Vagina (tissue), 2 donors: ENCODE measurements around the gene TIGIT. TPM values are rescaled to one million over a fixed set of nuclear protein-coding genes. Genes with fewer than 3 reads are reported as not detected.

Experiments
- DNase-seq, 2 donors: peaks; one replicate each; pipeline ENCODE4 v3.0.0-alpha.2; 2017; ENCODE audit errors: extremely low spot score in 2 of 2
- H3K27ac ChIP-seq: fragments of 200-600 bp; sonication (generic); one replicate; pipeline ENCODE4 v1.5.1; 2019
- H3K27me3 ChIP-seq: fragments of 200-600 bp; sonication (generic); one replicate; pipeline ENCODE4 v1.5.1; 2019
- H3K36me3 ChIP-seq, 2 donors: fragments of 200-600 bp; sonication (generic); one replicate each; pipeline ENCODE4 v1.5.1; 2017 to 2019
- H3K4me1 ChIP-seq: fragments of 200-600 bp; sonication (generic); one replicate; pipeline ENCODE4 v1.5.1; 2019
- H3K4me3 ChIP-seq, 2 donors: fragments of 200-600 bp; sonication (generic); 1 replicate in 1 of 2; 2 replicates in 1 of 2; pipeline ENCODE4 v1.5.1; 2016 to 2019
- H3K9me3 ChIP-seq: fragments of 200-600 bp; sonication (generic); one replicate; pipeline ENCODE4 v1.5.1; 2019
- CTCF ChIP-seq, 3 experiments: fragments of 450-650 bp in 2 of 3; fragments of 200-600 bp in 1 of 3; sonication (generic) in 1 of 3; IDR thresholded peaks; one replicate each; pipeline ENCODE4 v1.5.1; 2017 to 2019; ENCODE audit warnings: antibody characterized with exemption in 3 of 3, mild to moderate bottlenecking in 2 of 3, moderate library complexity in 2 of 3
- POLR2A ChIP-seq, 2 donors: fragments of 450-650 bp; IDR thresholded peaks; one replicate each; pipeline ENCODE4 v1.6.1; 2017; ENCODE audit warnings: antibody characterized with exemption in 2 of 2, mild to moderate bottlenecking in 2 of 2, moderate library complexity in 2 of 2
- POLR2AphosphoS5 ChIP-seq, 2 donors: sonication (generic); formaldehyde crosslinking; IDR thresholded peaks; one replicate each; pipeline ENCODE4 v1.9.0; 2017; ENCODE audit warnings: antibody characterized with exemption in 2 of 2, mild to moderate bottlenecking in 2 of 2, low read depth in 1 of 2; ENCODE audit not compliant: insufficient read depth in 1 of 2
- intact Hi-C: fragments of 100-400 bp; cut with DNase I; formaldehyde crosslinking; loops from one replicate; pipeline ENCODE4 v1.15.1; 2023
- total RNA-seq: library from RNA; depleted of rRNA; stranded (reverse); fragments of >200 nt; gene quantifications from one replicate; pipeline ENCODE4 v1.2.3, GENCODE V29; 2016

TIGIT gene
- total RNA-seq, 1 donor from 2014 or later: 8.6 TPM

GRCh38 chr3:114308830-114309229, 15.0 kb downstream of the TIGIT start:
- H3K9me3 ChIP-seq: no peaks in the 10 kb centered on the region
- no peak overlapping the region for H3K4me3 ChIP-seq
- H3K27ac ChIP-seq: no peak overlapping the region
- DNase-seq: no peak
- intact Hi-C loops: no loop called here
- H3K27me3 ChIP-seq: no peaks in the 10 kb centered on the region
- H3K36me3 ChIP-seq: no peaks in the 10 kb centered on the region
- H3K4me1 ChIP-seq: no peaks in the 10 kb centered on the region
- TF ChIP-seq POLR2AphosphoS5 (IDR thresholded peaks at IDR 0.05; ENCODE audit: insufficient read depth in 1 of 2, low read depth in 1 of 2) (no peak), CTCF (IDR thresholded peaks at IDR 0.05) (no peak), POLR2A (IDR thresholded peaks at IDR 0.05) (no peak)

GRCh38 chr3:114310695-114311094, 16.9 kb downstream of the TIGIT start:
- H3K27me3 ChIP-seq: no peaks in the 10 kb centered on the region
- H3K9me3 ChIP-seq: no peaks in the 10 kb centered on the region
- intact Hi-C loops: no loop called here
- no peak for TF ChIP-seq POLR2A (IDR thresholded peaks at IDR 0.05)
- H3K4me1 ChIP-seq: no peaks in the 10 kb centered on the region
- H3K4me3 ChIP-seq: no peak overlapping the region
- no peak overlapping the region for H3K27ac ChIP-seq
- no peak for DNase-seq
- H3K36me3 ChIP-seq: no peaks in the 10 kb centered on the region

GRCh38 chr3:114313426-114313825, 19.6 kb downstream of the TIGIT start:
- intact Hi-C loops: no loop called here

GRCh38 chr3:114314282-114314681, 20.5 kb downstream of the TIGIT start:
- H3K27ac ChIP-seq: no peak overlapping the region
- intact Hi-C loops: no loop called here
- H3K4me1 ChIP-seq: no peaks in the 10 kb centered on the region
- TF ChIP-seq POLR2AphosphoS5 (IDR thresholded peaks at IDR 0.05; ENCODE audit: insufficient read depth in 1 of 2, low read depth in 1 of 2) (no peak), POLR2A (IDR thresholded peaks at IDR 0.05) (no peak), CTCF (IDR thresholded peaks at IDR 0.05) (no peak)
- DNase-seq: no peak
- H3K27me3 ChIP-seq: no peaks in the 10 kb centered on the region
- no peak overlapping the region for H3K4me3 ChIP-seq
- no peaks in the 10 kb centered on the region for H3K9me3 ChIP-seq
- H3K36me3 ChIP-seq: no peaks in the 10 kb centered on the region

More at GRCh38 chr3:114313426-114313825, 19.6 kb downstream of the TIGIT start:
- Histone ChIP-seq H3K36me3 (no peaks in the 10 kb centered on the region), H3K27ac (no peak overlapping the region), H3K9me3 (no peaks in the 10 kb centered on the region), H3K4me1 (no peaks in the 10 kb centered on the region), H3K27me3 (no peaks in the 10 kb centered on the region), H3K4me3 (no peak overlapping the region)
- no peak for DNase-seq
- no peak for TF ChIP-seq POLR2A (IDR thresholded peaks at IDR 0.05)
- TF ChIP-seq POLR2AphosphoS5 (IDR thresholded peaks at IDR 0.05; ENCODE audit: insufficient read depth in 1 of 2, low read depth in 1 of 2): no peak
- TF ChIP-seq CTCF (IDR thresholded peaks at IDR 0.05): no peak

- TF ChIP-seq POLR2A (IDR thresholded peaks at IDR 0.05) (no peak), CTCF (IDR thresholded peaks at IDR 0.05) (no peak), POLR2AphosphoS5 (IDR thresholded peaks at IDR 0.05; ENCODE audit: insufficient read depth in 1 of 2, low read depth in 1 of 2) (no peak)
- H3K4me1 ChIP-seq: no peaks in the 10 kb centered on the region
- H3K4me3 ChIP-seq: no peak overlapping the region
- H3K27me3 ChIP-seq: no peaks in the 10 kb centered on the region
- no peaks in the 10 kb centered on the region for H3K9me3 ChIP-seq
- no peak overlapping the region for H3K27ac ChIP-seq
- DNase-seq: no peak
- intact Hi-C loops: no loop called here
- H3K36me3 ChIP-seq: no peaks in the 10 kb centered on the region
These were observed 24.5 kb downstream of the TIGIT start for GRCh38 chr3:114318295-114318694.

- Histone ChIP-seq H3K4me1 (no peaks in the 10 kb centered on the region), H3K4me3 (no peak overlapping the region), H3K9me3 (no peaks in the 10 kb centered on the region), H3K27ac (no peak overlapping the region), H3K36me3 (no peaks in the 10 kb centered on the region), H3K27me3 (no peaks in the 10 kb centered on the region)
- intact Hi-C loops: no loop called here
- no peak for DNase-seq
- TF ChIP-seq POLR2AphosphoS5 (IDR thresholded peaks at IDR 0.05; ENCODE audit: insufficient read depth in 1 of 2, low read depth in 1 of 2): no peak
- no peak for TF ChIP-seq CTCF (IDR thresholded peaks at IDR 0.05)
These were observed 25.6 kb downstream of the TIGIT start for GRCh38 chr3:114319453-114319852.
